Stimulated activated CD4-positive, alpha-beta T cell treated with anti-CD3 and anti-CD28 coated beads, TNF-alpha, amount 100 ng/mL, for 24 hours (primary cell): Measurements from ENCODE around the gene RAD51D.
"Not testable (repeated sequence)": the region's sequence is repeated elsewhere in the genome, so short reads cannot be mapped to it uniquely, and the experiment has no call there.

Experiments used
- DNase-seq, 3 experiments: peaks; one replicate each; pipeline ENCODE4 v3.0.0-alpha.2; 2020; ENCODE audit warnings: low read depth in 3 of 3

RAD51D gene

GRCh38 chr17:35141681-35142466, 22.2 kb upstream of the RAD51D start, which contains the start of gene NLE1:
Gene NLE1, minus strand, starts transcription at chr17:35142303. Its CDS starts 28 bp downstream, at chr17:35142275.
- peak; percentile 79 to 87 (median 80) for DNase-seq

GRCh38 chr17:35138218-35138617, 18.6 kb upstream of the RAD51D start:
- no peak for DNase-seq

- no peak for DNase-seq
Observed at GRCh38 chr17:35135322-35135721, 15.7 kb upstream of the RAD51D start.

DNA sequence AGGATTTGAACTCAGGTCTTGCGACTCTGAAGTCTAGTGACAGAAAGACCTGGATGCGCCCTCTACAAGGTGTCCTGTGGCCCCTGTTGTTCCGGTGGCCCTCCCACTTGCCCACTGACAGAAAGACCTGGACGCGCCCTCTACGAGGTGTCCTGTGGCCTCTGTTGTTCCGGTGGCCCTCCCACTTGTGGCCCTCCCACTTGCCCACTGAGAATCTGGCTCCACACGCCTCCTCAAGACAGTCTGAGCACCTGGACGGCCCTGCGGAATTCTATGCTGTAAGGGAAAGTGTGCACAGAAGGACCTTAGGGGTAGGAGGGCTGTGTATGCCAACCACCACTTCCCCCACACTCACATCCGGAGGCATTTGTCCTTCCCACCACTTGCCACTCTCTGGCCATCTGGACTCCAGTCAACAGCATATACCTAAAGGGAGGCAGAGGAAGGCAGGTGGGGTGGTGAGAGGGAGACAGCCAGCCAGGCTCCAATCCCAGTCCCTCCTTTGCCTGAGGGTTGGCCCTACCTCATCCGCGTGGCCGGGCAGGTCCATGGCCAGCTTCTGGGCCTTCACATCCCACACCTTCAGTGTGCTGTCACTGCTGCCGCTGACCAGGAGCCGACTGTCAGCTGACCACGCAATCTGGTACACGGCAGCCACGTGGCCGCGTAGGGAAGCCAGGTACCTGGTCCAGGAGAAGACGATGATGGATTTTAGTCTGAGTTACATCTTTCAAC, 13.3 kb upstream of the RAD51D start:
- DNase-seq: no peak

DNA sequence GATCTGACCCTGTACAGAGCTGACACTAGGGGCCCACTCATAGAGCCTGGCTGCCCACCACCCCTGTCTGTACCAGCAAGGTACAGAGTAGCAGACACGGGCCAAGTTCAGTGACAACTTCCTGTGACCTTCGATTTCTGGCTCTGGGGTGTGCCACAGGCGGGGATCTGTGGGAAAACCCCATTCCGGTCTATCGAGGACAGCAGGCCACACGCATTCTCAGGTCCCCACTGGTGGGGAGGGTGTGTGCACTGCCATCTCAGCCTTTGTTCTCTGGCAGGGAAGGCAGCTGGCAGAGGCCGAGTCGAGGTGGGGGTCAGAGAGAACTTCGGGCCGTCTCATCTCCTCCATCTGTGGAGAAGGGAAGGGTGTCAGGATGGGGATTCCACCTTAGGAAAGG, 12.4 kb upstream of the RAD51D start:
- DNase-seq: no peak

DNA sequence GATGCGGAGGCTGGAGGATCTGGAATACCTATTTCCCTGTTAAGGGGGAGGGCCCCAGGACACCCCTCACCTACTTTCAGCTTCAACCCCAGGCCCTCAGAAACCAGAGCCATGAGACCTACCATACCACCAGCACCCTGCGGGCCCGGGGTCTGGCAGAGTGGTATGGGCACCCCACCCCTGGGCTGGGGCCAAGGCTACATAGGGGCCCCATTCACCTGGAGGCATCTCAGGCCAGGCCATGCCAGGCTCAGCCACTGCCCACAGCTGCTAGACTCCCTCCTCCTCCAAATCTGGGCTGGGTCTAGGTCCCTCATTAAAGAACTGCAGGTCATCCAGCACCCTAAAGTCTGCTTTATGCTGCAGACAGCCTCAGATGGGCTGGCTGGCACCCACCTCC, 10.7 kb upstream of the RAD51D start:
- DNase-seq: no peak

GRCh38 chr17:35129973-35130351, 10.3 kb upstream of the RAD51D start:
- no peak for DNase-seq

- DNase-seq: no peak
Observed at GRCh38 chr17:35129154-35129972, 9.7 kb upstream of the RAD51D start.

- DNase-seq: no peak
Observed at GRCh38 chr17:35127751-35128514, 8.3 kb upstream of the RAD51D start.

DNA sequence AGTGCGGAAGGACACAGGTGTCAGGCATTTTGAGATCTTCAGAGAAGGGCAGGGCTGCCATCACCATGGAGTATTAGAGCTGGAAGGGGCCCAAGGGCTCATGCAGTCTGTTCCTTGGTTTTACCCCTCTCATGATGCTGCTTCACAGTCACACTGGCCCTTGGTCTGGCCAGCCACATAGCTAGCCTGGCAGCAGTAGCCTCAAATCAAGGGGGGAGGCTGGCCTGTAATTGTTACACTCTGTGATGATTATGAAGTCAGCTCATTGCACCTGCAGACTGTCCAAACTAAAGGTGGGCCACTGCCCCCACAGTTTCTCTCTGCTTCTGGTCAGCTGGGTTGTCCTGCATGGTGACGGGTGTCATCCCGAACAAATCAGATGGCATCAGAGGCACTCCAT, 1.7 kb upstream of the RAD51D start, which contains the start of gene FNDC8:
FNDC8 (plus strand) TSS at position 301 of the 400 bp plus-strand sequence; CDS start at position 380, 79 bp downstream.
- no peak for DNase-seq

DNA sequence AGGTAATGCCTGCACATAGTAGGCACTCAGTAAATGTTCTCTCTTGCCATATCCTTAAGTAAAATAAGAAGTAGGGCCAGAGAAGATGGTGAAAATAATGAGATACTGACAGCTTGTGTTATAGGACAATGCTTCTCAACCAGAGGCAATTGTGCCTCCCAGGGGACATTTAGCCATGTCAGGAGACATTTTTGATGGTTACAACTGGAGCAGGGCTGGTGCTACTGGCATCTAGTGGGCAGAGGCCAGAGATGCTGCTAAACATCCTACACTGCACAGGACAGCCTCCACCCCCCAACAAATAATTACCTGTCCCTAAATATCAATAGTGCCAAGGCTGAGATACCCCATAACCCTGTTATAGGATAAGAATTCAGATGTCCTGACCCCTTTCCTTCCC, 1.7 kb downstream of the RAD51D start:
- DNase-seq: no peak

DNA sequence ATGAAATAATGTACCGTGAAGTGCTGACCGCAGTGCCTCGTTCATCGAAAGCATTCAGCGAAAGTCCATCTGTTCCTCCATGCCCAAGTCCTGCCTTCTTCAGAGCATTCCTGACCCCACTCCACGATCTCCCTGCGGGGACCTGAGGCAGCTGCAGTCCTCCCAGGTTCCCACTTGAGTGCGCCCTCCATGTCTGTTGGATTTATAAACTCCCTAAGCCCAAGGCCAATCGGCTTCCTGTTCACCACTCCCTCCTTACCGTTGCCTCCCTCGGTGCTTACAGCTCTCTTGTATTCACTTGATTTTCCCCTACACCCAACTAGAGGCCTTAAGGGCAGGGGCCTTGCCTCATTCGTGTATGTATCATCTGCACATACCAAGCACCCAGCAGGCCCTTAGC, 2.8 kb downstream of the RAD51D start:
- DNase-seq: no peak

DNA sequence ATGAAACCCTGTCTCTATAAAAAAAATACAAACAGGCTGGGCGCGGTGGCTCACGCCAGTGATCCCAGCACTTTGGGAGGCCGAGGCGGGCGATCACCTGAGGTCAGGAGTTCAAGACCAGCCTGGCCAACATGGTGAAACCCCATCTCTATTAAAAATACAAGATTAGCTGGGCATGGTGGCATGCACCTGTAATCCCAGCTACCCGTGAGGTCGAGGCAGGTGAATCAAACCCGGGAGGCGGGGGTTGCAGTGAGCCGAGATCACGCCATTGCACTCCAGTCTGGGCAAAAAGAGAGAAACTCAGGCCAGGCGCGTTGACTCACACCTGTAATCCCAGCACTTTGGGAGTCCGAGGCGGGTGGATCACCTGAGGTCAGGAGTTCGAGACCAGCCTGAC, 8.9 kb downstream of the RAD51D start:
- not testable (repeated sequence) for DNase-seq

- no peak for DNase-seq
Observed at GRCh38 chr17:35104844-35105450, 14.7 kb downstream of the RAD51D start.

DNA sequence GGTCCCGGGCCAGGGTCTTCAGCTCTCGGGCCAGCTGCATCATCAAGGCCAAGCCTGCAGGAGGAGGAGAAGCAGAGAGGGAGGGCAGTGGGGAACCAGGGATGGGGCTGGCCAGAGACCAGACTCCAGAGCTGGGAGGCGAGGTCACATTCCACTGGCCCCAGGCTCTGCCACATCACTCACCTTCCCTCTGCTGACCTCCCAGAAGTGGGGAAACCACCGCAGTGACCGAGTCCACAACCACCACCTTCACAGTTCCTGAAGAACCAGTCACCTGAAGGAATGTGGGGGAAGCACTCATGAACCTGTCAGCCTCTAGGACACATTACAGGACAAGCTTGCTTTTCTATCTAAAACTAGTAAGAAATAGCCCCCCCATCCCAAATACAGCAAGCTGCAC, 16.4 kb downstream of the RAD51D start:
- DNase-seq: no peak

- no peak for DNase-seq
Observed at GRCh38 chr17:35101725-35102124, 17.9 kb downstream of the RAD51D start.

DNA sequence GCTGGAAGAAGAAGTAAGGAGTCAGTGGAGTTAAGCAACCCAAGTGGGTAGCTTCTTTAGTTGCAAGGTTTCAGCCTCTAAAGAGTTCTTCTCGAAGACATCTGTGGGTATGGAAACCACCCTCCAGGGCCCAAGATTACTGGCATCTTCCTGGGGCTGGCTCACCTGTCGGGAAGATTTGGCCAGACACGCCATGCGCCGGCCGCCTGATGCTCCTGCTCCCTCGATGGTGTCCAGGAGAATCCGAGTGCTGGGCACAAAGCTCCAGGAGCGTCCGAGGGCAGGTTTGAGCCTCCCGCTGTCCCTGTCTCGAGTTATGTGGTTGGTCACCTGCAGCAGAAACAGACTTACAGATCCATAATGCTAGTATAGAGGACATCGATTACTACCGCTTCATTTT, 18.6 kb downstream of the RAD51D start:
- DNase-seq: no peak

DNA sequence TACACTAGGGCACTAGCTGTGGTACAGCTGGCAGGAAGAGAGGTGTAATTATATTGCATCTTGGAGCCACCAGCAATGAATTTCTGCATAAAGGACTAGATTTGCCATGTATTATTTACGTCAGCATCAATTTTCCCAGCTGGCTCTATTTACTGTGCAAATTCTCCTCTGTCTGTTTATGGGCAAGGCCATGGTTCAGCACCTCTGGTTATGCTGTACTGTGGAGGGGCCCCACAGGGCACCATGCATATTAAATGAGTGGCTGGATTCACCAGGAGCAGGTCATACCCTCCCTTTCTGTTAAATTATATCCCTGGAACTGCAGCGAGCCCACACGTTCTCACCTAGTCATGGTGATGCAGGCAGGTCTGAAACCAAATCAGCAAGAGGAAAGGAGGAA, 19.8 kb downstream of the RAD51D start:
- no peak for DNase-seq

DNA sequence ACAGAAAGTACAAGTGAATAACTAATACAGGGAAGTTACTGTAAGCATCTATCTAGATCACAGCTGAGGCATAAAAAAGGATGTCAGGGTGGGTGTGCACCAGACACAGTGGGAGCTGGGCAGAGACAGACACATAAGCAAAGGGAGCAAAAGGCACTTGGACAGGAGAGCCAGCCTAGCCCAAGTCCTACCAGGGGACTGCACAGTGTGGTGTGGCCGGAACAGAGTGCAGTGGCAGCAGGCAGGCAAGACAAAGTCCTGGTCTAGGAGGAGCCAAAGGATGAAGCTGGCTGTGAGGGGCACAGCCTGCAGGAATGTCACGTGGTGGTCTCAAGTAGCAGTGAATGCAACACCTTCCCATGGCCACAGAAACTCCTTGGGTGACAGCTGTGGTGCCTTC, 21.9 kb downstream of the RAD51D start:
- DNase-seq: no peak

DNA sequence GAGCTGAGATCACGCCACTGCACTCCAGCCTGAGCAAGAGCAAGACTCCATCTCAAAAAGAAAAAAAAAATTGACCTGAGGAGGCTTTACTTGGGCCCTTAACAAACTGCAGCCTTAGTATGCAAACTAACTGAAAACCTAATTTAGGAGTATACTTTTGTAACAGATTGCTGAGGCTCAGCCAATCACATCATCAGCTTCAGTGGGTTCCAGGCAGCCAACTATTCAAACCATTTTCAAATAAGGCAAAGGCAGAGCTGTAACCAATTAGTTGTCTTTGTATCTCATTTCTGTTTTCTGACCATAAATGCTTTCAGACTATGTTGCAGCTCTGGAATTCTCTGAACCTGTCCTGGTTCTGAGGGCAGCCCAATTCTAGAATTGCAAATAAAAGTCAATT, 23.9 kb downstream of the RAD51D start:
- no peak for DNase-seq

GRCh38 chr17:35094902-35095301, 24.8 kb downstream of the RAD51D start:
- DNase-seq: no peak
